KG1 (cell line): ENCODE data around the gene NIN.

Experiments
- DNase-seq: peaks from one replicate; lab custom pipeline; 2025; lab: John Stamatoyannopoulos, UW

NIN gene

GRCh38 chr14:50830932-50831725 lies at the start of gene NIN:
Gene NIN, minus strand, starts transcription at chr14:50831162. Its CDS starts 9,106 bp downstream, at chr14:50822056.
- peak; percentile 51 for DNase-seq

- no peak for DNase-seq
Measured at GRCh38 chr14:50875359-50876070, 44.6 kb upstream of the NIN start.

GRCh38 chr14:50874757-50875156 lies 43.8 kb upstream of the NIN start:
- DNase-seq: no peak

GRCh38 chr14:50871914-50872732 lies 41.2 kb upstream of the NIN start, which contains the start of gene ABHD12B:
Gene ABHD12B, plus strand, starts transcription at chr14:50872053. Its CDS starts 122 bp downstream, at chr14:50872175.
- no peak for DNase-seq

- no peak for DNase-seq
Measured at GRCh38 chr14:50871228-50871627, 40.3 kb upstream of the NIN start.

GRCh38 chr14:50865391-50866076 lies 34.6 kb upstream of the NIN start:
- no peak for DNase-seq

- no peak for DNase-seq
Measured at GRCh38 chr14:50864946-50865345, 34.0 kb upstream of the NIN start.

- no peak for DNase-seq
Measured at GRCh38 chr14:50864237-50864636, 33.3 kb upstream of the NIN start.

GRCh38 chr14:50862036-50862570 lies 31.1 kb upstream of the NIN start:
- DNase-seq: no peak

GRCh38 chr14:50860478-50861086 lies 29.6 kb upstream of the NIN start:
- DNase-seq: peak; percentile 71

GRCh38 chr14:50859296-50859624 lies 28.3 kb upstream of the NIN start:
- no peak for DNase-seq

- DNase-seq: no peak
Measured at GRCh38 chr14:50856660-50857059, 25.7 kb upstream of the NIN start.

- no peak for DNase-seq
Measured at GRCh38 chr14:50855558-50855957, 24.6 kb upstream of the NIN start.

- no peak for DNase-seq
Measured at GRCh38 chr14:50854521-50854920, 23.6 kb upstream of the NIN start.

- DNase-seq: no peak
Measured at GRCh38 chr14:50853891-50854290, 22.9 kb upstream of the NIN start.

GRCh38 chr14:50846226-50846880 lies 15.4 kb upstream of the NIN start:
- DNase-seq: no peak

- DNase-seq: no peak
Measured at GRCh38 chr14:50845166-50845565, 14.2 kb upstream of the NIN start.

- no peak for DNase-seq
Measured at GRCh38 chr14:50844391-50844790, 13.4 kb upstream of the NIN start.

- DNase-seq: no peak
Measured at GRCh38 chr14:50839691-50840090, 8.7 kb upstream of the NIN start.

GRCh38 chr14:50839048-50839447 lies 8.1 kb upstream of the NIN start:
- no peak for DNase-seq
